Measurements from ENCODE around the gene CCDC192.

Gene CCDC192

DNA sequence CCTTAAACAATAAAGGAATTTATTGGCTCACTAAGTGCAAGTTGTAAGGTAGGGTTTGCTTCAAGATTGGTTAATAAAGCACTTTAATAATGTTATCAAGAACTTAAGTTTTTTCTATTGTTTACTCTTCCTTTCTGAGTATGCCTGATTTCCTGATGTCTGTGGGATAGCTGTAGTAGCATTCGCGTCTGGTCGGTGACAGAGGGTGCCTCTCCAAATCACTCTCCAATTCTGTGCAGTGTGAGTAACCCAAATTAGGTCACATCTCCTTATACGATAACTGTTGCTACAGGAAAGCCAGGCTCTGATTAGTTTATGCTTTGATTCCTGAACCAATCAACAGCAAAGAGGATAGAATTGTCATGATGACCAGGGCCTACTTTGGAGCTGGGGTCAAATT, 90.7 kb downstream of the CCDC192 start:
- no peak overlapping the region for H2AFZ ChIP-seq (ENCODE audit: low read depth, low read length, severe bottlenecking)
- H4K20me1 ChIP-seq (ENCODE audit: low read depth, low read length) = no peaks in the 10 kb centered on the region
- no peak overlapping the region for H3K4me2 ChIP-seq (ENCODE audit: low read depth, low read length, poor library complexity, severe bottlenecking)
- H3K9me2 ChIP-seq (replicated peaks; ENCODE audit: insufficient read depth, low read length) = no peaks in the 10 kb centered on the region
- H3K9me3 ChIP-seq (ENCODE audit: insufficient read depth, low read length) = no peaks in the 10 kb centered on the region
- H3K27me3 ChIP-seq (ENCODE audit: low read length) = no peaks in the 10 kb centered on the region
- no peaks in the 10 kb centered on the region for H3K36me3 ChIP-seq (ENCODE audit: low read length)
- H3K79me2 ChIP-seq (ENCODE audit: insufficient read depth, low read length) = no peaks in the 10 kb centered on the region
- TF ChIP-seq EZH2phosphoT487 (conservative IDR thresholded peaks at IDR 0.05; ENCODE audit: low read length) = no peak
- TF ChIP-seq, protein P1, sequence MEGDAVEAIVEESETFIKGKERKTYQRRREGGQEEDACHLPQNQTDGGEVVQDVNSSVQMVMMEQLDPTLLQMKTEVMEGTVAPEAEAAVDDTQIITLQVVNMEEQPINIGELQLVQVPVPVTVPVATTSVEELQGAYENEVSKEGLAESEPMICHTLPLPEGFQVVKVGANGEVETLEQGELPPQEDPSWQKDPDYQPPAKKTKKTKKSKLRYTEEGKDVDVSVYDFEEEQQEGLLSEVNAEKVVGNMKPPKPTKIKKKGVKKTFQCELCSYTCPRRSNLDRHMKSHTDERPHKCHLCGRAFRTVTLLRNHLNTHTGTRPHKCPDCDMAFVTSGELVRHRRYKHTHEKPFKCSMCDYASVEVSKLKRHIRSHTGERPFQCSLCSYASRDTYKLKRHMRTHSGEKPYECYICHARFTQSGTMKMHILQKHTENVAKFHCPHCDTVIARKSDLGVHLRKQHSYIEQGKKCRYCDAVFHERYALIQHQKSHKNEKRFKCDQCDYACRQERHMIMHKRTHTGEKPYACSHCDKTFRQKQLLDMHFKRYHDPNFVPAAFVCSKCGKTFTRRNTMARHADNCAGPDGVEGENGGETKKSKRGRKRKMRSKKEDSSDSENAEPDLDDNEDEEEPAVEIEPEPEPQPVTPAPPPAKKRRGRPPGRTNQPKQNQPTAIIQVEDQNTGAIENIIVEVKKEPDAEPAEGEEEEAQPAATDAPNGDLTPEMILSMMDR (IDR thresholded peaks at IDR 0.05; ENCODE audit: insufficient read depth, low read length, poor library complexity, severe bottlenecking) = no peak
- no peak overlapping the region for H3K27ac ChIP-seq (ENCODE audit: low read depth, low read length)
- H3K4me3 ChIP-seq (ENCODE audit: insufficient read depth, low read length, poor library complexity, severe bottlenecking) = no peak overlapping the region
- no peaks in the 10 kb centered on the region for H3F3A ChIP-seq (ENCODE audit: insufficient read depth)
- no peak overlapping the region for H3K9ac ChIP-seq (ENCODE audit: low read length)

DNA sequence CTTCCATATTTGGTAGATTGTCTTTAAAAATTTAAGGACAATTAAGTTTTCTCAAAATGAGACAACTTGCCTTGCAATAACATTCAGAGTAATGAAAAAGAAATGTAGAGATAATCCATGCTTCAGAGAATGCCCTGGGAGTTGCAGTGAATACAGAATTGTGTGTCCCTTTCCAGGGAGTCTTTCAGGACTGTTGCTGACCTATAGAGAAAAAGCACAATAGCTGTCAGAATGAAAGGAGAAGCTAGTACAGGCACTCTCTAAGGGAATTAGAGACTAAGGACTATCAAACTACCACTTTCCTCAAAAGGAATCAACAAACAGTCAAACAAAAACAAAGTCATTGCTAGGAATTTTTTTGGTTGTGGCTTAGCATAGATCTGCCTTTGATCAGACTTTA, 93.0 kb downstream of the CCDC192 start:
- H3K79me2 ChIP-seq (ENCODE audit: insufficient read depth, low read length) = no peaks in the 10 kb centered on the region
- no peak overlapping the region for H3K4me2 ChIP-seq (ENCODE audit: low read depth, low read length, poor library complexity, severe bottlenecking)
- TF ChIP-seq, protein P1 (IDR thresholded peaks at IDR 0.05; ENCODE audit: insufficient read depth, low read length, poor library complexity, severe bottlenecking) = no peak
- TF ChIP-seq EZH2phosphoT487 (conservative IDR thresholded peaks at IDR 0.05; ENCODE audit: low read length) = no peak
- no peaks in the 10 kb centered on the region for H3K27me3 ChIP-seq (ENCODE audit: low read length)
- H3K36me3 ChIP-seq (ENCODE audit: low read length) = no peaks in the 10 kb centered on the region
- H3K9ac ChIP-seq (ENCODE audit: low read length) = no peak overlapping the region
- no peaks in the 10 kb centered on the region for H3F3A ChIP-seq (ENCODE audit: insufficient read depth)
- H3K4me3 ChIP-seq (ENCODE audit: insufficient read depth, low read length, poor library complexity, severe bottlenecking) = no peak overlapping the region
- H4K20me1 ChIP-seq (ENCODE audit: low read depth, low read length) = no peaks in the 10 kb centered on the region
- no peak overlapping the region for H3K27ac ChIP-seq (ENCODE audit: low read depth, low read length)
- no peaks in the 10 kb centered on the region for H3K9me3 ChIP-seq (ENCODE audit: insufficient read depth, low read length)
- H3K9me2 ChIP-seq (replicated peaks; ENCODE audit: insufficient read depth, low read length) = no peaks in the 10 kb centered on the region
- no peak overlapping the region for H2AFZ ChIP-seq (ENCODE audit: low read depth, low read length, severe bottlenecking)

DNA sequence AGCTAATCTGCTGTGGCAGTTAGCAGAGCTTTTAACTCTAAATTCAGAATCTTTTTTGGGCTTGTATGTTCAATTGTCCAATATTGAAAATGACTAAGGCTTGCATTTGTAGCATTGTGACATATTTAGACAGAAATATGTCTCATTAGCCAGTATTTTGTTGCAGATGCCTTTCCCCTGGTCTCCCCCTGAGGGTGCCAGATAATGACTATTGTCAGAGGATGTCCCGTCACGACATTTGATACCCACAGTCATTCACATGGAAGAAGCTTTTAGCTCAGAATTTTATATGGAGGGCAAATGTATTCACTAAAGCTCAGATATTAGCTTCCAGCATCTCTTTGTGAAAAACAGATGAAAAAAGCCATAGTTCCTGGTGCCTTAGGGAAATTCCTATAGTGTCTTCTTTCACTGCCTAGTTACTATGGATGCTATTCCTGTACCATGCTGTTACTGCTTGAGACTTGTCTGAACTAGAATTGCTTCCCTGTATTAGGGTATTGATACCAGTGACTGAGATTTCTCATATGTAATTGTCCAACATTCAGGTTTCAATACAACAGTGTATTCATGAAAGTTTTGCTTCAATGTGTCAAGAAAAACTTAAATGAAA, 96.2 kb downstream of the CCDC192 start:
- no peak overlapping the region for H3K27ac ChIP-seq (ENCODE audit: low read depth, low read length)
- no peak overlapping the region for H3K9ac ChIP-seq (ENCODE audit: low read length)
- TF ChIP-seq, protein P1 (IDR thresholded peaks at IDR 0.05; ENCODE audit: insufficient read depth, low read length, poor library complexity, severe bottlenecking) = no peak
- no peak overlapping the region for H2AFZ ChIP-seq (ENCODE audit: low read depth, low read length, severe bottlenecking)
- H3K79me2 ChIP-seq (ENCODE audit: insufficient read depth, low read length) = no peaks in the 10 kb centered on the region
- no peaks in the 10 kb centered on the region for H3K27me3 ChIP-seq (ENCODE audit: low read length)
- no peaks in the 10 kb centered on the region for H4K20me1 ChIP-seq (ENCODE audit: low read depth, low read length)
- no peaks in the 10 kb centered on the region for H3F3A ChIP-seq (ENCODE audit: insufficient read depth)
- H3K4me2 ChIP-seq (ENCODE audit: low read depth, low read length, poor library complexity, severe bottlenecking) = no peak overlapping the region
- no peaks in the 10 kb centered on the region for H3K9me2 ChIP-seq (replicated peaks; ENCODE audit: insufficient read depth, low read length)
- no peak overlapping the region for H3K4me3 ChIP-seq (ENCODE audit: insufficient read depth, low read length, poor library complexity, severe bottlenecking)
- no peaks in the 10 kb centered on the region for H3K36me3 ChIP-seq (ENCODE audit: low read length)
- H3K9me3 ChIP-seq (ENCODE audit: insufficient read depth, low read length) = no peaks in the 10 kb centered on the region

All from SU-DHL-6 (cell line).